Hepatocyte (in vitro differentiated cells): ENCODE results near the gene TLCD3B. TPM values are rescaled to one million over a fixed set of nuclear protein-coding genes. Genes with fewer than 3 reads are reported as not detected.

Experiments used
- DNase-seq: peaks from one replicate; pipeline ENCODE4 v3.0.0-alpha.2; 2016; ENCODE audit warnings: low spot score
- H2AFZ ChIP-seq: fragments of 200-600 bp; sonication (generic); 2 replicates; pipeline ENCODE4 v1.6.0; 2016; ENCODE audit warnings: antibody characterized with exemption, mild to moderate bottlenecking
- H3K27ac ChIP-seq: fragments of 200-600 bp; sonication (generic); 2 replicates; pipeline ENCODE4 v1.5.1; 2016; ENCODE audit warnings: mild to moderate bottlenecking
- H3K27me3 ChIP-seq: fragments of 200-600 bp; sonication (generic); 2 replicates; pipeline ENCODE4 v1.6.1; 2016
- H3K36me3 ChIP-seq: fragments of 200-600 bp; sonication (generic); replicated peaks from 2 replicates; pipeline ENCODE4 v1.5.1; 2016; ENCODE audit warnings: low read depth; ENCODE audit not compliant: insufficient read depth
- H3K4me1 ChIP-seq: fragments of 200-600 bp; sonication (generic); 2 replicates; pipeline ENCODE4 v1.5.1; 2016; ENCODE audit warnings: mild to moderate bottlenecking, moderate library complexity; ENCODE audit not compliant: insufficient read depth
- H3K4me2 ChIP-seq: fragments of 200-600 bp; sonication (generic); 2 replicates; pipeline ENCODE4 v1.6.0; 2016
- H3K4me3 ChIP-seq: fragments of 200-600 bp; sonication (generic); 2 replicates; pipeline ENCODE4 v1.5.1; 2016; ENCODE audit warnings: mild to moderate bottlenecking
- H3K79me2 ChIP-seq: fragments of 200-600 bp; sonication (generic); 2 replicates; pipeline ENCODE4 v1.6.0; 2017; ENCODE audit warnings: mild to moderate bottlenecking
- H3K9me2 ChIP-seq: fragments of 200-600 bp; sonication (generic); replicated peaks from 2 replicates; pipeline ENCODE4 v1.6.0; 2017; ENCODE audit warnings: mild to moderate bottlenecking; ENCODE audit not compliant: insufficient read depth
- H3K9me3 ChIP-seq: fragments of 200-600 bp; sonication (generic); 2 replicates; pipeline ENCODE4 v1.5.1; 2016; ENCODE audit warnings: low read depth, mild to moderate bottlenecking
- H4K20me1 ChIP-seq: fragments of 200-600 bp; sonication (generic); 2 replicates; pipeline ENCODE4 v1.6.0; 2016; ENCODE audit warnings: mild to moderate bottlenecking; ENCODE audit not compliant: insufficient read depth, poor library complexity, severe bottlenecking
- EZH2 ChIP-seq: fragments of 200-600 bp; sonication (generic); IDR thresholded peaks from 2 replicates; pipeline ENCODE4 v1.6.1; 2016; ENCODE audit warnings: antibody characterized with exemption, mild to moderate bottlenecking, borderline replicate concordance
- EZH2phosphoT487 ChIP-seq: fragments of 200-600 bp; sonication (generic); IDR thresholded peaks from one replicate; pipeline ENCODE4 v1.6.1; 2018; ENCODE audit warnings: antibody characterized with exemption, mild to moderate bottlenecking, low read depth, moderate library complexity; ENCODE audit not compliant: unreplicated experiment, severe bottlenecking
- WGBS: methylation state at CpG from one replicate; pipeline ENCODE4 v1.1.6; 2016; ENCODE audit warnings: low lambda C conversion rate; ENCODE audit errors: missing lambda C conversion rate; 5-methylcytosine and 5-hydroxymethylcytosine counted together
- polyA plus RNA-seq: library from polyadenylated mRNA; unstranded; fragments of >200 nt; fragmentation: Nextera tagmentation; extraction: Ambion mirVana; gene quantifications from 2 replicates; pipeline ENCODE4 v1.2.1, GENCODE V29; 2016
- total RNA-seq: library from RNA; depleted of rRNA; stranded (reverse); fragments of >200 nt; gene quantifications from 2 replicates; pipeline ENCODE4 v1.2.3, GENCODE V29; 2014
- TF ChIP-seq, protein P1 (sequence below): fragments of 200-600 bp; sonication (generic); IDR thresholded peaks from 2 replicates; pipeline ENCODE4 v1.5.1; 2016; ENCODE audit warnings: antibody characterized with exemption, mild to moderate bottlenecking; ENCODE audit not compliant: poor library complexity

Gene TLCD3B, protein sequence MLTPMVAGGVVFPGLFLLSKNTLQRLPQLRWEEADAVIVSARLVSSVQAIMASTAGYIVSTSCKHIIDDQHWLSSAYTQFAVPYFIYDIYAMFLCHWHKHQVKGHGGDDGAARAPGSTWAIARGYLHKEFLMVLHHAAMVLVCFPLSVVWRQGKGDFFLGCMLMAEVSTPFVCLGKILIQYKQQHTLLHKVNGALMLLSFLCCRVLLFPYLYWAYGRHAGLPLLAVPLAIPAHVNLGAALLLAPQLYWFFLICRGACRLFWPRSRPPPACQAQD
- total RNA-seq (not detected in 2 replicates), polyA plus RNA-seq (not detected in 2 replicates)

DNA sequence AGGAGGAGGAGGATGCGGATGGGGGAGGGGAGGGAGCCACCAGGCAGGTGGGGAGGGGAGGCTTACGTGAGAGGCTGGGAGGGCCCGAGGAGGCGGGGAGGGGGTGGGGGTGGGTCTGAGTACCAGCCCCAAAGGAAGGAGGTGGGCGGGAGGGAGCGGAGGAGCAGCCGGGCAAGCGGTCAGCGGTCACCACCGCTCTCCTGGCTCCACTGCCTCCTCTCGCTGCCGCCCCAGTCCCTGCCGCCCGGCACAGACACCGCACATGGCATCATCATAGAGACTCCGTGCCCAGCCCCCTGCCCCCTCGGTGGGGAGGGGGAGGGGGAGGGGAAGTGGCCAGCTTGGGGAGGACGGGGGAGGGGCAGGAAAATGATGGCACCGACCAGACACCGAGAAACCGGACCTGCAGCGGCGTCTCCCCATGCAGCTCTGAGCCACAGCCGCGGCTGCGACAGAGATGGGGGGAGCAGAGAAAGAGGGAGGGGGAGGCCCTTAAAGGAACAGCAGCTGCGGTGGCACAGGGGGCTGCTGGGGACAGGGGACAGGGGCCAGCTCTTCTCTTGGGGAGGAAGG, at the start of gene TLCD3B:
TSS of gene TLCD3B (minus strand) at position 431 of the 573 bp plus-strand sequence. CDS start 744 bp downstream, outside the sequence.
- Histone ChIP-seq H2AFZ (no peak within 1 kb of the TSS), H3K79me2 (no peaks in the 10 kb centered on the region), H3K4me3 (no peak within 1 kb of the TSS), H3K9me2 (no peaks in the 10 kb centered on the region), H3K4me1 (peaks cover 7% of the 10 kb centered on the region), H3K36me3 (no peaks in the 10 kb centered on the region), H4K20me1 (no peaks in the 10 kb centered on the region), H3K9me3 (no peaks in the 10 kb centered on the region), H3K4me2 (peak within 1 kb of the TSS; percentile 86), H3K27ac (no peak within 1 kb of the TSS), H3K27me3 (peaks cover 63% of the 10 kb centered on the region)
- no peak for TF ChIP-seq EZH2phosphoT487
- peak; percentile 38 for TF ChIP-seq EZH2
- no peak for DNase-seq
- WGBS: no CpG with 5 or more reads among the region's 27 CpGs

DNA sequence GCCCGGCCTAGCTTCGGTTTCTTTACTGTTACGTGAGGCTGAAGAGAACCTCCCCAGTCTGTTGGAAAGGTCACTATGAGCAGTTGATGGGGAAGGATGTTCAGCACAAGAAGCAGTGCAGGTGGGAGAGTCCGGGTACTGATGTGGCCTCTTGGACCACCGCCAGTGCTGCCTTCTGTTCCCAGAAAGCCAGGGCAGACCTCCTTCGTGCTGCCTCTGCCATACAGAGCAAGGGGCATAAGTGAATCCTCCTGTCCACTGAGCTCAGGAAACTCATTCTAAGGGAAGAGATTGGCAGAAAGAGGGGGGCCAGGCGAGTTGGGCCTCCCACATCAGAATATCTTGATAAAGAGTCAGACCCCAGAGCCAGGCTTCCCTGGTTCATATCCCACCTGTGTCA, 48.4 kb upstream of the TLCD3B start:
- no peak overlapping the region for H2AFZ ChIP-seq
- no peak overlapping the region for H3K4me2 ChIP-seq
- peaks cover 23% of the 10 kb centered on the region for H3K4me1 ChIP-seq
- no peaks in the 10 kb centered on the region for H3K27me3 ChIP-seq
- H3K9me3 ChIP-seq: no peaks in the 10 kb centered on the region
- DNase-seq: no peak
- TF ChIP-seq, protein P1, sequence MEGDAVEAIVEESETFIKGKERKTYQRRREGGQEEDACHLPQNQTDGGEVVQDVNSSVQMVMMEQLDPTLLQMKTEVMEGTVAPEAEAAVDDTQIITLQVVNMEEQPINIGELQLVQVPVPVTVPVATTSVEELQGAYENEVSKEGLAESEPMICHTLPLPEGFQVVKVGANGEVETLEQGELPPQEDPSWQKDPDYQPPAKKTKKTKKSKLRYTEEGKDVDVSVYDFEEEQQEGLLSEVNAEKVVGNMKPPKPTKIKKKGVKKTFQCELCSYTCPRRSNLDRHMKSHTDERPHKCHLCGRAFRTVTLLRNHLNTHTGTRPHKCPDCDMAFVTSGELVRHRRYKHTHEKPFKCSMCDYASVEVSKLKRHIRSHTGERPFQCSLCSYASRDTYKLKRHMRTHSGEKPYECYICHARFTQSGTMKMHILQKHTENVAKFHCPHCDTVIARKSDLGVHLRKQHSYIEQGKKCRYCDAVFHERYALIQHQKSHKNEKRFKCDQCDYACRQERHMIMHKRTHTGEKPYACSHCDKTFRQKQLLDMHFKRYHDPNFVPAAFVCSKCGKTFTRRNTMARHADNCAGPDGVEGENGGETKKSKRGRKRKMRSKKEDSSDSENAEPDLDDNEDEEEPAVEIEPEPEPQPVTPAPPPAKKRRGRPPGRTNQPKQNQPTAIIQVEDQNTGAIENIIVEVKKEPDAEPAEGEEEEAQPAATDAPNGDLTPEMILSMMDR: no peak
- no peak for TF ChIP-seq EZH2
- TF ChIP-seq EZH2phosphoT487: no peak
- 99% methylated on average over 7 of the region's 7 CpGs for WGBS
- no peak overlapping the region for H3K27ac ChIP-seq
- H3K79me2 ChIP-seq: peaks cover 51% of the 10 kb centered on the region
- peaks cover 21% of the 10 kb centered on the region for H4K20me1 ChIP-seq
- H3K36me3 ChIP-seq: no peaks in the 10 kb centered on the region
- no peak overlapping the region for H3K4me3 ChIP-seq
- H3K9me2 ChIP-seq: no peaks in the 10 kb centered on the region

GRCh38 chr16:30078744-30079143, 47.7 kb upstream of the TLCD3B start:
- Histone ChIP-seq H3K9me2 (no peaks in the 10 kb centered on the region), H2AFZ (no peak overlapping the region), H3K4me1 (peaks cover 23% of the 10 kb centered on the region), H3K4me3 (no peak overlapping the region), H3K27ac (no peak overlapping the region), H3K36me3 (no peaks in the 10 kb centered on the region), H3K4me2 (no peak overlapping the region), H3K79me2 (peaks cover 51% of the 10 kb centered on the region), H4K20me1 (peaks cover 21% of the 10 kb centered on the region), H3K27me3 (no peaks in the 10 kb centered on the region), H3K9me3 (no peaks in the 10 kb centered on the region)
- TF ChIP-seq, protein P1: no peak
- TF ChIP-seq EZH2phosphoT487 (no peak), EZH2 (no peak)
- no peak for DNase-seq
- WGBS: 97% methylated on average over 7 of the region's 7 CpGs

- H3K27me3 ChIP-seq: no peaks in the 10 kb centered on the region
- H3K36me3 ChIP-seq: no peaks in the 10 kb centered on the region
- H3K9me3 ChIP-seq: no peaks in the 10 kb centered on the region
- TF ChIP-seq EZH2 (no peak), EZH2phosphoT487 (no peak)
- TF ChIP-seq, protein P1: no peak
- H3K79me2 ChIP-seq: peaks cover 51% of the 10 kb centered on the region
- no peak for DNase-seq
- H2AFZ ChIP-seq: no peak overlapping the region
- H3K9me2 ChIP-seq: no peaks in the 10 kb centered on the region
- H3K4me1 ChIP-seq: peaks cover 23% of the 10 kb centered on the region
- H3K4me3 ChIP-seq: no peak overlapping the region
- H3K4me2 ChIP-seq: peak overlapping the region; percentile 92
- H4K20me1 ChIP-seq: peaks cover 21% of the 10 kb centered on the region
- WGBS: 89% methylated on average over 6 of the region's 6 CpGs
- no peak overlapping the region for H3K27ac ChIP-seq
These were observed 46.6 kb upstream of the TLCD3B start for GRCh38 chr16:30077656-30078055.
